ENCODE data around the gene IP6K1.
"Not testable (repeated sequence)": the region's sequence is repeated elsewhere in the genome, so short reads cannot be mapped to it uniquely, and the experiment has no call there.

- not testable (repeated sequence) for TF ChIP-seq CTCF, POLR2A (IDR thresholded peaks at IDR 0.05)
Observed at GRCh38 chr3:49686769-49687423, 99.4 kb downstream of the IP6K1 start.
